CD4-positive, alpha-beta memory T cell (primary cell): ENCODE results near the gene ATP6V0B. TPM values are rescaled to one million over a fixed set of nuclear protein-coding genes. Genes with fewer than 3 reads are reported as not detected.

ENCODE experiments used
- CTCF ChIA-PET: fragments of 350-600 bp; sonication (Branson Sonifier 250); formaldehyde crosslinking; loops from one replicate; lab custom pipeline; 2021; ENCODE audit warnings: inconsistent platforms; ENCODE audit not compliant: partially characterized antibody; lab: Charles Lee
- POLR2A ChIA-PET: fragments of 350-600 bp; sonication (Branson Sonifier 250); formaldehyde crosslinking; loops from one replicate; lab custom pipeline; 2021; ENCODE audit not compliant: partially characterized antibody; lab: Charles Lee
- DNase-seq, 5 donors: peaks; one replicate each; pipeline versions ENCODE4 v3.0.0 to v3.0.0-alpha.2; 2020 to 2022; ENCODE audit warnings: mixed read lengths in 1 of 5
- H3K27ac ChIP-seq: one replicate; pipeline ENCODE4 v1.7.0; 2013; ENCODE audit warnings: low read depth, low read length
- H3K27me3 ChIP-seq: 2 replicates; pipeline ENCODE4 v1.7.0; 2013; ENCODE audit warnings: mild to moderate bottlenecking, low read length, moderate library complexity; ENCODE audit not compliant: insufficient read depth
- H3K36me3 ChIP-seq: 2 replicates; pipeline ENCODE4 v1.7.0; 2013; ENCODE audit warnings: mild to moderate bottlenecking, low read length, moderate library complexity; ENCODE audit not compliant: insufficient read depth
- H3K4me1 ChIP-seq: 2 replicates; pipeline ENCODE4 v1.7.0; 2013; ENCODE audit warnings: mild to moderate bottlenecking, low read length, moderate library complexity; ENCODE audit not compliant: insufficient read depth
- H3K4me3 ChIP-seq, 2 donors: one replicate each; pipeline ENCODE4 v1.7.0; 2013; ENCODE audit warnings: low read length in 2 of 2, mild to moderate bottlenecking in 1 of 2
- H3K9me3 ChIP-seq, 2 donors: one replicate each; pipeline ENCODE4 v1.7.0; 2013; ENCODE audit warnings: low read length in 2 of 2, control low read depth in 1 of 2; ENCODE audit not compliant: control insufficient read depth in 1 of 2
- H3K27ac Mint-ChIP-seq, 7 donors: one replicate each; pipeline ENCODE4 v1.8.0; 2020 to 2021; ENCODE audit warnings: mixed read lengths in 7 of 7, mild to moderate bottlenecking in 6 of 7, inconsistent platforms in 3 of 7, moderate library complexity in 3 of 7
- H3K27me3 Mint-ChIP-seq, 2 donors: one replicate each; pipeline ENCODE4 v1.8.0; 2020 to 2021; ENCODE audit warnings: mixed read lengths in 2 of 2
- H3K36me3 Mint-ChIP-seq, 2 donors: one replicate each; pipeline ENCODE4 v1.8.0; 2020 to 2021; ENCODE audit warnings: mixed read lengths in 2 of 2, inconsistent platforms in 1 of 2, mild to moderate bottlenecking in 1 of 2
- H3K4me1 Mint-ChIP-seq, 4 donors: one replicate each; pipeline ENCODE4 v1.8.0; 2020 to 2021; ENCODE audit warnings: mixed read lengths in 4 of 4, mild to moderate bottlenecking in 1 of 4
- H3K4me3 Mint-ChIP-seq, 8 donors: one replicate each; pipeline ENCODE4 v1.8.0; 2020 to 2021; ENCODE audit warnings: mixed read lengths in 8 of 8, mild to moderate bottlenecking in 7 of 8, moderate library complexity in 6 of 8, inconsistent platforms in 3 of 8
- H3K9me3 Mint-ChIP-seq, 8 donors: one replicate each; pipeline ENCODE4 v1.8.0; 2020 to 2021; ENCODE audit warnings: mixed read lengths in 8 of 8, mild to moderate bottlenecking in 5 of 8, inconsistent platforms in 3 of 8, moderate library complexity in 1 of 8
- intact Hi-C: fragments of 100-400 bp; cut with micrococcal nuclease; formaldehyde crosslinking; loops from one replicate; pipeline ENCODE4 v1.15.1; 2023
- polyA plus RNA-seq, 2 donors: library from polyadenylated mRNA; unstranded; fragments of 300-500 nt; fragmentation: Illumina TruSeq; gene quantifications; one replicate each; pipeline ENCODE4 v1.2.3, GENCODE V29; 2021
- total RNA-seq, 2 experiments: library from RNA; stranded (reverse); gene quantifications; one replicate each; pipeline ENCODE4 v1.2.3, GENCODE V29; 2021

ATP6V0B gene
- total and polyA plus RNA-seq, 4 experiments from 2014 or later = 59.8 to 310 (median 130) TPM

DNA sequence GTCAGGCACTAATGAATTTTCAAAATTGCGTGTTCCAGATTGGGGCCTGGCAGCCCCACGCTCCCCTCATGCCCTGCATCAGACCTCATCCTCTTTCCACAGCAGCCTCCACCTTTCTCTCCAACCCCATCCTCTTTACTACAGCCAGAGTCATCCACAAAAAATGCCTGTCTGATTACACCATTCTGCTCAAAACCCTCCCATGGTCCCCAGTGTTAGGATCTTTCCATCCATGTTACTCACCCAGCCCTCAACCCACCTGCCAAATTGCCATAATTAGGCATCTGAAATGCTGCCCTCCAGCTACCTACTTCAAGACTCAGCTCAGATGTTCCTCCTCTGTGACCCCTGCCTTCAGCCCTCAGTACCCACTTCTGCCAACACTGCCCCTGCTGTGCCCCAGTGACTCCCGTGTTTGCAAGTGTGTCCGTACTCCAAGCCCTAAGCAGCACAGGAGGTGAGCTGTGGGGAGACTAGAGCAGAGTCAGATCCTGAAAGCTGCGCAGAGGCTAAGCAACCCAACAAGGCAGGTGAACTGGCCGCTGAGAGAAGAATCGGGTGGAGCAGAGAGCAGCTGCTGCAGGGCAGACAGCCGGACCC, 41.9 kb upstream of the ATP6V0B start:
- H3K36me3 Mint-ChIP-seq = peaks cover 3 to 5% of the 10 kb centered on the region in 2 donors
- intact Hi-C loops = loop anchor here (5.0 kb wide), 2 partner anchors 104 to 706 kb away; no protein-coding TSS in a partner anchor
- Histone ChIP-seq H3K36me3 (no peaks in the 10 kb centered on the region), H3K4me1 (peaks cover 8% of the 10 kb centered on the region), H3K27me3 (peaks cover 23% of the 10 kb centered on the region), H3K4me3 (no peak overlapping the region), H3K9me3 (no peaks in the 10 kb centered on the region), H3K27ac (no peak overlapping the region)
- ChIA-PET POLR2A (interaction anchor here (1.1 to 1.4 kb wide), 2 partner anchors 14 to 98 kb away, joined by 3 read pairs; partner anchors contain the start of gene IPO13), CTCF (interaction anchor here (1.0 to 5.4 kb wide), 6 partner anchors 9 to 403 kb away, joined by 3 to 91 read pairs (median 19); partner anchors contain the start of gene IPO13)
- H3K4me3 Mint-ChIP-seq = peak overlapping the region in 4 of 8 donors; percentile 3 to 46 (median 10)
- DNase-seq = no peak
- peaks cover 16 to 21% of the 10 kb centered on the region in 2 donors for H3K27me3 Mint-ChIP-seq
- peaks cover 3 to 24% (median 4%) of the 10 kb centered on the region in 4 donors for H3K4me1 Mint-ChIP-seq
- no peaks in the 10 kb centered on the region for H3K9me3 Mint-ChIP-seq
- H3K27ac Mint-ChIP-seq = peak overlapping the region in 1 of 7 donors; percentile 13

DNA sequence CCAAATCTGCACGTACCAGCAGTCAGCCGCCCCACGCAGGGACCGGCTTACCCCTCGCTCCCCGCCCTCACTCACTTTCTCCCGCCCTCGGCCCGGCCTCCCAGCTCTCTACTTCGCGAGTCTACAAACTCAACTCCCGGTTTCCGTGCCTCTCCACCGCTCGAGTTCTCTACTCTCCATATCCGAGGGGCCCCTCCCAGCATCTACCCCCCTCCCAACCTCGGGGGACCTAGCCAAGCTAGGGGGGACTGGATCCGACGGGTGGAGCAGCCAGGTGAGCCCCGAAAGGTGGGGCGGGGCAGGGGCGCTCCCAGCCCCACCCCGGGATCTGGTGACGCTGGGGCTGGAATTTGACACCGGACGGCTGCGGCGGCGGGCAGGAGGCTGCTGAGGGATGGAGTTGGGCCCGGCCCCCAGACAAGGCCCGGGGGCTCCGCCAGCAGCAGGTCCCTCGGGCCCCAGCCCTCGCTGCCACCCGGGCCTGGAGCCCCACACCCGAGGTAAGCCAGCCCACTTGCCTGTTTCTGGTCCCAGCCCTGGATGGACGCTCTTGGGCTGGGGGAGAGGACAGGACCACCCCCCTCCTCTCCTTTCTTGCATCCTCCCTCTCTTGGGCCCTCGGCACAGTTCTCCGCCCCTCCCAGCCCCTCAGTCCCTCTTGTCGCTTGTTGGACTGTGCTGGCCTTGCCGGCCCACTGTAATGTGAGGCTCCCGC, 41.2 kb upstream of the ATP6V0B start, which contains the start of gene ARTN:
Gene ARTN (plus strand): TSS at position 416 of the 715 bp plus-strand sequence. CDS start 1,856 bp downstream, outside the sequence.
- Mint-ChIP-seq H3K36me3 (peaks cover 5% of the 10 kb centered on the region in 2 donors), H3K4me1 (peaks cover 3 to 24% (median 4%) of the 10 kb centered on the region in 4 donors), H3K27me3 (peaks cover 16 to 21% of the 10 kb centered on the region in 2 donors), H3K9me3 (no peaks in the 10 kb centered on the region), H3K27ac (peak within 1 kb of the TSS in 3 of 7 donors; percentile 13 to 56 (median 43)), H3K4me3 (peak within 1 kb of the TSS in 7 of 8 donors; percentile 0 to 56 (median 17))
- DNase-seq = no peak
- Histone ChIP-seq H3K9me3 (no peaks in the 10 kb centered on the region), H3K36me3 (no peaks in the 10 kb centered on the region), H3K27ac (no peak within 1 kb of the TSS), H3K27me3 (peaks cover 23% of the 10 kb centered on the region), H3K4me3 (no peak within 1 kb of the TSS), H3K4me1 (peaks cover 8% of the 10 kb centered on the region)
- ChIA-PET CTCF (interaction anchor here (0.8 to 5.4 kb wide), 12 partner anchors 8 to 404 kb away, joined by 3 to 91 read pairs (median 8); partner anchors contain the start of gene IPO13), POLR2A (interaction anchor here (1.1 to 1.4 kb wide), 4 partner anchors 10 to 97 kb away, joined by 3 to 4 read pairs (median 4); partner anchors contain the start of genes ATP6V0B and IPO13)
- intact Hi-C loops = loop anchor here (5.0 kb wide), 2 partner anchors 104 to 706 kb away; no protein-coding TSS in a partner anchor

GRCh38 chr1:43934101-43934985, 40.4 kb upstream of the ATP6V0B start:
- H3K27me3 Mint-ChIP-seq = peaks cover 16 to 21% of the 10 kb centered on the region in 2 donors
- POLR2A ChIA-PET = interaction anchor here (0.8 to 1.4 kb wide), 5 partner anchors 9 to 407 kb away, joined by 3 to 4 read pairs (median 4); partner anchors contain the start of gene ATP6V0B

GRCh38 chr1:43934986-43935324, 39.8 kb upstream of the ATP6V0B start:
- Histone ChIP-seq H3K9me3 (no peaks in the 10 kb centered on the region), H3K4me3 (no peak overlapping the region), H3K27ac (no peak overlapping the region), H3K4me1 (peaks cover 8% of the 10 kb centered on the region), H3K27me3 (peaks cover 23% of the 10 kb centered on the region), H3K36me3 (no peaks in the 10 kb centered on the region)
- no peak overlapping the region for H3K27ac Mint-ChIP-seq
- peaks cover 2 to 7% of the 10 kb centered on the region in 2 donors for H3K36me3 Mint-ChIP-seq
- peaks cover 16 to 21% of the 10 kb centered on the region in 2 donors for H3K27me3 Mint-ChIP-seq
- no peak for DNase-seq
- peak overlapping the region in 1 of 8 donors; percentile 20 for H3K4me3 Mint-ChIP-seq
- POLR2A ChIA-PET = interaction anchor here (0.8 to 1.4 kb wide), 5 partner anchors 8 to 408 kb away, joined by 3 to 4 read pairs (median 4); partner anchors contain the start of gene ATP6V0B
- CTCF ChIA-PET = interaction anchor here (0.6 to 5.4 kb wide), 27 partner anchors 9 to 708 kb away, joined by 3 to 91 read pairs (median 5); partner anchors contain the start of genes IPO13 and KDM4A
- intact Hi-C loops = loop anchor here (5.0 kb wide), 2 partner anchors 102 to 708 kb away; no protein-coding TSS in a partner anchor
- no peaks in the 10 kb centered on the region for H3K9me3 Mint-ChIP-seq
- H3K4me1 Mint-ChIP-seq = peaks cover 4 to 30% (median 8%) of the 10 kb centered on the region in 4 donors

More at GRCh38 chr1:43934101-43934985, 40.4 kb upstream of the ATP6V0B start:
- CTCF ChIA-PET = interaction anchor here (0.6 to 5.4 kb wide), 28 partner anchors 9 to 707 kb away, joined by 3 to 91 read pairs (median 5); partner anchors contain the start of genes IPO13 and KDM4A
- Mint-ChIP-seq H3K4me3 (peak overlapping the region in 4 of 8 donors; percentile 0 to 56 (median 34)), H3K4me1 (peaks cover 3 to 25% (median 4%) of the 10 kb centered on the region in 4 donors), H3K27ac (peak overlapping the region in 2 of 7 donors; percentile 43 to 56), H3K36me3 (peaks cover 5% of the 10 kb centered on the region in 2 donors), H3K9me3 (no peaks in the 10 kb centered on the region)
- peak in 4 of 5 donors; percentile 23 to 35 (median 32) for DNase-seq
- Histone ChIP-seq H3K9me3 (no peaks in the 10 kb centered on the region), H3K36me3 (no peaks in the 10 kb centered on the region), H3K27me3 (peaks cover 23% of the 10 kb centered on the region), H3K4me1 (peaks cover 8% of the 10 kb centered on the region), H3K27ac (no peak overlapping the region), H3K4me3 (no peak overlapping the region)
- intact Hi-C loops = loop anchor here (5.0 kb wide), 2 partner anchors 103 to 707 kb away; no protein-coding TSS in a partner anchor

- no peak for DNase-seq
- Histone ChIP-seq H3K4me1 (peaks cover 8% of the 10 kb centered on the region), H3K27ac (no peak overlapping the region), H3K36me3 (no peaks in the 10 kb centered on the region), H3K9me3 (no peaks in the 10 kb centered on the region), H3K27me3 (peaks cover 23% of the 10 kb centered on the region), H3K4me3 (no peak overlapping the region)
- Mint-ChIP-seq H3K27me3 (peaks cover 16 to 21% of the 10 kb centered on the region in 2 donors), H3K4me3 (peak overlapping the region in 4 of 8 donors; percentile 12 to 64 (median 36)), H3K27ac (no peak overlapping the region), H3K4me1 (peaks cover 4 to 30% (median 8%) of the 10 kb centered on the region in 4 donors), H3K36me3 (peaks cover 2 to 9% of the 10 kb centered on the region in 2 donors), H3K9me3 (no peaks in the 10 kb centered on the region)
- ChIA-PET CTCF (interaction anchor here (0.8 to 5.4 kb wide), 15 partner anchors 10 to 709 kb away, joined by 3 to 91 read pairs (median 8); partner anchors contain the start of genes IPO13 and KDM4A), POLR2A (interaction anchor here (1.4 kb wide), 1 partner anchor 408 kb away, joined by 3 read pairs; no protein-coding TSS in a partner anchor)
- intact Hi-C loops = no loop called here
Measured at GRCh38 chr1:43935711-43936427, 38.9 kb upstream of the ATP6V0B start.
